Activated B cell treated with CpG ODN at 0.5 μM for 24 hours (primary cell): ENCODE measurements around the gene GABARAP. TPM values are rescaled to one million over a fixed set of nuclear protein-coding genes. Genes with fewer than 3 reads are reported as not detected.

Experiments
- ATAC-seq: fragments of 200-7000 bp; cut with Tn5 transposase; one replicate; pipeline ENCODE4 v1.10.0; 2021; ENCODE audit warnings: low read depth, mild to moderate bottlenecking, moderate library complexity
- CTCF ChIA-PET: fragments of 350-600 bp; sonication (Branson Sonifier 250); formaldehyde crosslinking; loops from one replicate; lab custom pipeline; 2021; ENCODE audit warnings: antibody characterized with exemption; lab: Charles Lee
- POLR2A ChIA-PET: fragments of 350-600 bp; sonication (Branson Sonifier 250); formaldehyde crosslinking; loops from one replicate; lab custom pipeline; 2021; ENCODE audit warnings: antibody characterized with exemption; lab: Charles Lee
- DNase-seq: peaks from one replicate; pipeline ENCODE4 v3.0.0; 2022
- H3K27ac Mint-ChIP-seq: one replicate; pipeline ENCODE4 v1.8.0; 2020; ENCODE audit warnings: mixed read lengths
- H3K27me3 Mint-ChIP-seq: one replicate; pipeline ENCODE4 v1.8.0; 2021; ENCODE audit warnings: mixed read lengths
- H3K36me3 Mint-ChIP-seq: one replicate; pipeline ENCODE4 v1.8.0; 2021; ENCODE audit warnings: low read depth, mixed read lengths
- H3K4me1 Mint-ChIP-seq: one replicate; pipeline ENCODE4 v1.8.0; 2021; ENCODE audit warnings: mixed read lengths
- H3K4me3 Mint-ChIP-seq: one replicate; pipeline ENCODE4 v1.8.0; 2020; ENCODE audit warnings: mild to moderate bottlenecking, mixed read lengths
- H3K9me3 Mint-ChIP-seq: one replicate; pipeline ENCODE4 v1.8.0; 2020; ENCODE audit warnings: mixed read lengths
- CTCF ChIP-seq: fragments of 200-600 bp; IDR thresholded peaks from one replicate; pipeline ENCODE4 v1.8.0; 2022; ENCODE audit warnings: antibody characterized with exemption, mild to moderate bottlenecking
- intact Hi-C: fragments of 100-400 bp; cut with micrococcal nuclease; formaldehyde crosslinking; loops from one replicate; pipeline ENCODE4 v1.15.1; 2024
- total RNA-seq: library from RNA; stranded (reverse); gene quantifications from 2 replicates; pipeline ENCODE4 v1.2.3, GENCODE V29; 2022

The GABARAP gene
- total RNA-seq, 1 donor from 2014 or later = 291 TPM

DNA sequence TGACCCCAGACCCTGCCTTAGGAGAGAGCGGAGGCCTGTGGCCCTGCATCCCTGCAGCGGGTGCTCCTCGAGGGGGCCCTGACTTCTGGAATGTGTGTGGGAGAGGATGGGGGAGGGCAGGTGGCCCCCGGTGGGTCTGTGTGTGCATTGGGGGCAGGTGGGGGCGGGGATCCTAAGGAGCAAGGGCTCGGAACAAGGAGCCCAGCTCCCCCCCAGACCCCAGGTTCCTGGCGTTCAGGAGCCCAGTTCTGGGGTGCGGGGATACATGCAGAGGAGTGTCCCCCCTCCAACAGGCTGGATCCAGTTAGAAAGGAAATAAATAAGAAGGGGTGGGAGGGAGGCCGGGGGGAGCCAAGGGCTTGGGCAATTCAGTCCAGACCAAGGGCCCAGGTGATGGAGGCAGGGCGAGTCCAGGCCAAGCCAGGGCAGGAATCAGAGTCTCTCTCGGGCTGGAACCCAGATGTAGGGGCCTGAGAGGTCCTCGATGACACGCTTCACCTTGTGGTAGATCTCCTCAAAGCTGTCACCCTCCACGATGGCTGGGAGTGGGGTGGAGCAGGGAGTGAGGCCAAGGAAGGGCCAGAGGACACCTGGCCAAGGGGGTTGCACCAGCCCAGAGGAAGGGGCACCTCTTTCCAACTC, 51.9 kb downstream of the GABARAP start:
- Mint-ChIP-seq H3K27me3 (no peaks in the 10 kb centered on the region), H3K36me3 (no peaks in the 10 kb centered on the region), H3K4me3 (no peak overlapping the region), H3K27ac (no peak overlapping the region), H3K9me3 (no peaks in the 10 kb centered on the region), H3K4me1 (peaks cover 4% of the 10 kb centered on the region)
- POLR2A ChIA-PET = no interaction called here
- no peak for DNase-seq
- intact Hi-C loops = no loop called here
- ATAC-seq = no peak
- no peak for TF ChIP-seq CTCF
- CTCF ChIA-PET = interaction anchor here (1.2 kb wide), 1 partner anchor 13 kb away, joined by 4 read pairs; no protein-coding TSS in a partner anchor

Other genes with a start within 250 kb of the GABARAP start
- gene ALOX12, start 246.4 kb downstream of the GABARAP start, total RNA-seq = not detected in 2 replicates
- 130 and 140 TPM in 2 replicates for gene RNASEK, start 229.8 kb downstream of the GABARAP start, total RNA-seq
- 0.31 and 0.88 TPM in 2 replicates for gene BCL6B, start 219.4 kb downstream of the GABARAP start, total RNA-seq
- 10.4 and 11.8 TPM in 2 replicates for gene SLC16A13, start 206.4 kb downstream of the GABARAP start, total RNA-seq
- gene SLC16A11, start 198.4 kb downstream of the GABARAP start, total RNA-seq = 3.6 and 4.2 TPM in 2 replicates
- gene CLEC10A, start 162.2 kb downstream of the GABARAP start, total RNA-seq = not detected in 2 replicates
- not detected in 2 replicates for gene ASGR2, start 127.6 kb downstream of the GABARAP start, total RNA-seq
- gene ASGR1, start 63.1 kb downstream of the GABARAP start, total RNA-seq = not detected in 2 replicates
- gene DLG4, start 22.6 kb downstream of the GABARAP start, total RNA-seq = 3.9 and 5.0 TPM in 2 replicates
- gene ACADVL, start 22.5 kb downstream of the GABARAP start, total RNA-seq = 438 and 469 TPM in 2 replicates
- gene DVL2, start 7.9 kb downstream of the GABARAP start, total RNA-seq = 56.1 and 64.6 TPM in 2 replicates
- gene PHF23, start 3.0 kb downstream of the GABARAP start, total RNA-seq = 45.5 and 46.6 TPM in 2 replicates
- 165 and 168 TPM in 2 replicates for gene CTDNEP1, start 9.3 kb upstream of the GABARAP start, total RNA-seq
- gene ELP5, start 9.8 kb upstream of the GABARAP start, total RNA-seq = 49.2 and 53.6 TPM in 2 replicates
- 1.1 and 1.8 TPM in 2 replicates for gene CLDN7, start 20.0 kb upstream of the GABARAP start, total RNA-seq
- not detected in 2 replicates for gene SLC2A4, start 39.3 kb upstream of the GABARAP start, total RNA-seq
- gene YBX2, start 52.2 kb upstream of the GABARAP start, total RNA-seq = 0.16 TPM in 1 of 2 replicates, not detected in the other
- 656 and 664 TPM in 2 replicates for gene EIF5A, start 65.2 kb upstream of the GABARAP start, total RNA-seq
- gene GPS2, start 72.9 kb upstream of the GABARAP start, total RNA-seq = 105 and 115 TPM in 2 replicates
- 52.8 and 60.1 TPM in 2 replicates for gene NEURL4, start 86.9 kb upstream of the GABARAP start, total RNA-seq
- 298 and 328 TPM in 2 replicates for gene ACAP1, start 94.1 kb upstream of the GABARAP start, total RNA-seq
- 7.2 and 7.8 TPM in 2 replicates for gene KCTD11, start 109.7 kb upstream of the GABARAP start, total RNA-seq
- not detected in 2 replicates for gene TMEM95, start 112.7 kb upstream of the GABARAP start, total RNA-seq
- gene TNK1, start 138.6 kb upstream of the GABARAP start, total RNA-seq = 3.5 and 5.8 TPM in 2 replicates
- gene PLSCR3, start 152.1 kb upstream of the GABARAP start, total RNA-seq = 31.7 and 35.2 TPM in 2 replicates
- gene TMEM256, start 161.6 kb upstream of the GABARAP start, total RNA-seq = 98.2 and 117 TPM in 2 replicates
- 0.66 and 1.1 TPM in 2 replicates for gene NLGN2, start 165.4 kb upstream of the GABARAP start, total RNA-seq
- gene SPEM1, start 177.9 kb upstream of the GABARAP start, total RNA-seq = not detected in 2 replicates
- gene SPEM2, start 183.2 kb upstream of the GABARAP start, total RNA-seq = not detected in 2 replicates
- not detected in 2 replicates for gene SPEM3, start 186.4 kb upstream of the GABARAP start, total RNA-seq
- gene TMEM102, start 193.0 kb upstream of the GABARAP start, total RNA-seq = 13.4 and 14.8 TPM in 2 replicates
- 1.3 and 2.8 TPM in 2 replicates for gene FGF11, start 197.1 kb upstream of the GABARAP start, total RNA-seq
- 5.9 and 6.0 TPM in 2 replicates for gene CHRNB1, start 202.6 kb upstream of the GABARAP start, total RNA-seq
- gene ZBTB4, start 237.2 kb upstream of the GABARAP start, total RNA-seq = 28.8 and 30.5 TPM in 2 replicates
- gene SLC35G6, start 239.0 kb upstream of the GABARAP start, total RNA-seq = not detected in 2 replicates
- 148 and 162 TPM in 2 replicates for gene POLR2A, start 241.9 kb upstream of the GABARAP start, total RNA-seq